ENCODE results near the gene SMARCA2.

GRCh38 chr9:2231101-2231500 is 216.0 kb downstream of the SMARCA2 start:
- TF ChIP-seq, protein P1, sequence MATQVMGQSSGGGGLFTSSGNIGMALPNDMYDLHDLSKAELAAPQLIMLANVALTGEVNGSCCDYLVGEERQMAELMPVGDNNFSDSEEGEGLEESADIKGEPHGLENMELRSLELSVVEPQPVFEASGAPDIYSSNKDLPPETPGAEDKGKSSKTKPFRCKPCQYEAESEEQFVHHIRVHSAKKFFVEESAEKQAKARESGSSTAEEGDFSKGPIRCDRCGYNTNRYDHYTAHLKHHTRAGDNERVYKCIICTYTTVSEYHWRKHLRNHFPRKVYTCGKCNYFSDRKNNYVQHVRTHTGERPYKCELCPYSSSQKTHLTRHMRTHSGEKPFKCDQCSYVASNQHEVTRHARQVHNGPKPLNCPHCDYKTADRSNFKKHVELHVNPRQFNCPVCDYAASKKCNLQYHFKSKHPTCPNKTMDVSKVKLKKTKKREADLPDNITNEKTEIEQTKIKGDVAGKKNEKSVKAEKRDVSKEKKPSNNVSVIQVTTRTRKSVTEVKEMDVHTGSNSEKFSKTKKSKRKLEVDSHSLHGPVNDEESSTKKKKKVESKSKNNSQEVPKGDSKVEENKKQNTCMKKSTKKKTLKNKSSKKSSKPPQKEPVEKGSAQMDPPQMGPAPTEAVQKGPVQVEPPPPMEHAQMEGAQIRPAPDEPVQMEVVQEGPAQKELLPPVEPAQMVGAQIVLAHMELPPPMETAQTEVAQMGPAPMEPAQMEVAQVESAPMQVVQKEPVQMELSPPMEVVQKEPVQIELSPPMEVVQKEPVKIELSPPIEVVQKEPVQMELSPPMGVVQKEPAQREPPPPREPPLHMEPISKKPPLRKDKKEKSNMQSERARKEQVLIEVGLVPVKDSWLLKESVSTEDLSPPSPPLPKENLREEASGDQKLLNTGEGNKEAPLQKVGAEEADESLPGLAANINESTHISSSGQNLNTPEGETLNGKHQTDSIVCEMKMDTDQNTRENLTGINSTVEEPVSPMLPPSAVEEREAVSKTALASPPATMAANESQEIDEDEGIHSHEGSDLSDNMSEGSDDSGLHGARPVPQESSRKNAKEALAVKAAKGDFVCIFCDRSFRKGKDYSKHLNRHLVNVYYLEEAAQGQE (IDR thresholded peaks at IDR 0.05): no peak
- TF ChIP-seq ZNF302 (CRISPR knock-in tag; IDR thresholded peaks at IDR 0.05): no peak

Measured in A549 (cell line).